Activated CD8-positive, alpha-beta T cell treated with anti-CD3 and anti-CD28 coated beads for 36 hours (primary cell): Measurements from ENCODE around the gene GDF2. TPM values are rescaled to one million over a fixed set of nuclear protein-coding genes. Genes with fewer than 3 reads are reported as not detected.

Experiments
- ATAC-seq: fragments of 200-7000 bp; cut with Tn5 transposase; one replicate; pipeline ENCODE4 v1.10.0; 2021; ENCODE audit warnings: mild to moderate bottlenecking, moderate library complexity
- CTCF ChIA-PET: fragments of 350-600 bp; sonication (Branson Sonifier 250); formaldehyde crosslinking; loops from one replicate; lab custom pipeline; 2021; ENCODE audit warnings: antibody characterized with exemption; lab: Charles Lee
- POLR2A ChIA-PET: fragments of 350-600 bp; sonication (Branson Sonifier 250); formaldehyde crosslinking; loops from one replicate; lab custom pipeline; 2021; ENCODE audit warnings: antibody characterized with exemption; lab: Charles Lee
- DNase-seq: peaks from one replicate; pipeline ENCODE4 v3.0.0-alpha.2; 2020
- H3K27ac Mint-ChIP-seq: one replicate; pipeline ENCODE4 v1.8.0; 2021; ENCODE audit warnings: mild to moderate bottlenecking, mixed read lengths
- H3K27me3 Mint-ChIP-seq: one replicate; pipeline ENCODE4 v1.8.0; 2021; ENCODE audit warnings: mixed read lengths
- H3K36me3 Mint-ChIP-seq: one replicate; pipeline ENCODE4 v1.8.0; 2021; ENCODE audit warnings: low read depth, mixed read lengths
- H3K4me1 Mint-ChIP-seq: one replicate; pipeline ENCODE4 v1.8.0; 2021; ENCODE audit warnings: low read depth, mixed read lengths
- H3K4me3 Mint-ChIP-seq: one replicate; pipeline ENCODE4 v1.8.0; 2021; ENCODE audit warnings: mild to moderate bottlenecking, moderate library complexity, mixed read lengths
- H3K9me3 Mint-ChIP-seq: one replicate; pipeline ENCODE4 v1.8.0; 2021; ENCODE audit warnings: mixed read lengths
- CTCF ChIP-seq: fragments of 200-600 bp; IDR thresholded peaks from one replicate; pipeline ENCODE4 v1.8.0; 2022; ENCODE audit warnings: antibody characterized with exemption, mild to moderate bottlenecking
- intact Hi-C: fragments of 100-400 bp; cut with micrococcal nuclease; formaldehyde crosslinking; loops from one replicate; pipeline ENCODE4 v1.10.0; 2022
- total RNA-seq, 2 experiments: library from RNA; stranded (reverse); gene quantifications; one replicate each; pipeline ENCODE4 v1.2.3, GENCODE V29; 2021

The GDF2 gene
- not detected for total RNA-seq

- DNase-seq: no peak
- Mint-ChIP-seq H3K27ac (no peak within 1 kb of the TSS), H3K36me3 (no peaks in the 10 kb centered on the region), H3K4me3 (no peak within 1 kb of the TSS), H3K9me3 (no peaks in the 10 kb centered on the region), H3K27me3 (no peaks in the 10 kb centered on the region), H3K4me1 (no peaks in the 10 kb centered on the region)
- CTCF ChIA-PET: interaction anchor here (1.1 to 4.4 kb wide), 4 partner anchors 10 to 297 kb away, joined by 3 to 16 read pairs (median 9); no protein-coding TSS in a partner anchor
- intact Hi-C loops: no loop called here
- POLR2A ChIA-PET: no interaction called here
- TF ChIP-seq CTCF: no peak
- ATAC-seq: no peak
Observed at GRCh38 chr10:47322300-47323061, at the start of gene GDF2. GDF2 (plus strand) TSS chr10:47322454; CDS start chr10:47322669, 215 bp downstream.

GRCh38 chr10:47276071-47276470 is 46.2 kb upstream of the GDF2 start:
- no peak for DNase-seq
- no peak for TF ChIP-seq CTCF
- peaks cover 23% of the 10 kb centered on the region for H3K4me1 Mint-ChIP-seq
- ATAC-seq: no peak
- no peak overlapping the region for H3K27ac Mint-ChIP-seq
- CTCF ChIA-PET: interaction anchor here (1.0 to 1.6 kb wide), 2 partner anchors 36 to 229 kb away, joined by 3 to 4 read pairs; no protein-coding TSS in a partner anchor
- no peak overlapping the region for H3K4me3 Mint-ChIP-seq
- peaks cover 6% of the 10 kb centered on the region for H3K9me3 Mint-ChIP-seq
- POLR2A ChIA-PET: interaction anchor here (1.6 kb wide), 1 partner anchor 10 kb away, joined by 5 read pairs; no protein-coding TSS in a partner anchor
- peaks cover 1% of the 10 kb centered on the region for H3K36me3 Mint-ChIP-seq
- no peaks in the 10 kb centered on the region for H3K27me3 Mint-ChIP-seq
- intact Hi-C loops: no loop called here

- ChIA-PET CTCF (interaction anchor here (0.9 to 1.6 kb wide), 3 partner anchors 16 to 229 kb away, joined by 3 to 4 read pairs (median 4); no protein-coding TSS in a partner anchor), POLR2A (interaction anchor here (1.6 kb wide), 1 partner anchor 9 kb away, joined by 5 read pairs; no protein-coding TSS in a partner anchor)
- ATAC-seq (no peak), DNase-seq (no peak)
- intact Hi-C loops: no loop called here
- H3K36me3 Mint-ChIP-seq: no peaks in the 10 kb centered on the region
- H3K27ac Mint-ChIP-seq: peak overlapping the region; percentile 76
- TF ChIP-seq CTCF: no peak
- H3K9me3 Mint-ChIP-seq: peaks cover 6% of the 10 kb centered on the region
- H3K4me1 Mint-ChIP-seq: peaks cover 23% of the 10 kb centered on the region
- no peaks in the 10 kb centered on the region for H3K27me3 Mint-ChIP-seq
- H3K4me3 Mint-ChIP-seq: no peak overlapping the region
Observed at GRCh38 chr10:47276576-47277351, 45.5 kb upstream of the GDF2 start.

- Mint-ChIP-seq H3K36me3 (no peaks in the 10 kb centered on the region), H3K4me3 (no peak overlapping the region), H3K27ac (peak overlapping the region; percentile 76), H3K27me3 (no peaks in the 10 kb centered on the region), H3K9me3 (peaks cover 3% of the 10 kb centered on the region), H3K4me1 (peaks cover 26% of the 10 kb centered on the region)
- peak; percentile 98 for ATAC-seq
- no peak for TF ChIP-seq CTCF
- ChIA-PET POLR2A (interaction anchor here (1.6 kb wide), 1 partner anchor 8 kb away, joined by 5 read pairs; no protein-coding TSS in a partner anchor), CTCF (interaction anchor here (0.7 to 1.6 kb wide), 4 partner anchors 17 to 230 kb away, joined by 3 to 4 read pairs (median 4); no protein-coding TSS in a partner anchor)
- intact Hi-C loops: no loop called here
- peak; percentile 82 for DNase-seq
Observed at GRCh38 chr10:47277352-47278151, 44.7 kb upstream of the GDF2 start.
